IMR-90 (cell line): ENCODE results near the gene LOC101059915.

ENCODE experiments used
- ATAC-seq: fragments of 200-7000 bp; cut with Tn5 transposase; 2 replicates; pipeline ENCODE4 v1.9.1; 2020; ENCODE audit warnings: low read depth, mild to moderate bottlenecking, moderate library complexity
- BruUV-seq: library from RNA; stranded (reverse); fragments of 400-500 nt; replicated peaks from 2 replicates; lab custom pipeline; 2021; lab: Mats Ljungman, UMichigan
- CTCF ChIA-PET: fragments of 300-600 bp; formaldehyde crosslinking; extraction: SDS; loops from one replicate; lab custom pipeline; 2021; ENCODE audit warnings: antibody characterized with exemption; lab: Yijun Ruan, JAX
- POLR2A ChIA-PET: fragments of 300-600 bp; sonication (Branson Sonifier 250); formaldehyde crosslinking; loops from one replicate; lab custom pipeline; 2022; ENCODE audit warnings: antibody characterized with exemption; ENCODE audit not compliant: unreplicated experiment; lab: Charles Lee
- DNase-seq: peaks from one replicate; pipeline ENCODE4 v3.0.0; 2013
- H2AFZ ChIP-seq: replicated peaks from 2 replicates; pipeline ENCODE3; 2013; ENCODE audit warnings: low read length, mild to moderate bottlenecking; ENCODE audit not compliant: poor library complexity
- H2AK5ac ChIP-seq: 2 replicates; pipeline ENCODE4 v1.6.1; 2013; ENCODE audit warnings: low read depth, low read length, inconsistent platforms
- H2AK9ac ChIP-seq: replicated peaks from 2 replicates; pipeline ENCODE3; 2013; ENCODE audit warnings: mild to moderate bottlenecking, low read depth, low read length, moderate library complexity; ENCODE audit not compliant: poor library complexity
- H2BK120ac ChIP-seq: 2 replicates; pipeline ENCODE4 v1.6.1; 2013; ENCODE audit warnings: low read depth, low read length, inconsistent platforms
- H2BK15ac ChIP-seq: 3 replicates; pipeline ENCODE4 v1.6.1; 2013; ENCODE audit warnings: low read depth, low read length, inconsistent platforms
- H2BK20ac ChIP-seq: 2 replicates; pipeline ENCODE4 v1.6.1; 2013; ENCODE audit warnings: low read depth, mild to moderate bottlenecking, inconsistent platforms, low read length, moderate library complexity
- H2BK5ac ChIP-seq: 2 replicates; pipeline ENCODE4 v1.6.1; 2013; ENCODE audit warnings: mild to moderate bottlenecking, low read depth, low read length, inconsistent platforms; ENCODE audit not compliant: poor library complexity, severe bottlenecking
- H3K14ac ChIP-seq: replicated peaks from 2 replicates; pipeline ENCODE4 v1.6.1; 2013; ENCODE audit warnings: low read depth, low read length, inconsistent platforms
- H3K18ac ChIP-seq: 2 replicates; pipeline ENCODE4 v1.6.1; 2013; ENCODE audit warnings: low read depth, low read length, control low read depth
- H3K23ac ChIP-seq: 2 replicates; pipeline ENCODE4 v1.6.1; 2013; ENCODE audit warnings: low read depth, low read length, inconsistent platforms
- H3K27ac ChIP-seq: 2 replicates; pipeline ENCODE4 v1.5.1; 2013; ENCODE audit warnings: mild to moderate bottlenecking, control low read depth, low read length; ENCODE audit not compliant: insufficient read depth
- H3K27me3 ChIP-seq: 2 replicates; pipeline ENCODE4 v1.6.1; 2013; ENCODE audit warnings: low read length; ENCODE audit not compliant: control insufficient read depth, insufficient read depth
- H3K36me3 ChIP-seq: 2 replicates; pipeline ENCODE4 v1.6.1; 2013; ENCODE audit warnings: low read length, mixed read lengths; ENCODE audit not compliant: control insufficient read depth, insufficient read depth
- H3K4ac ChIP-seq: 2 replicates; pipeline ENCODE4 v1.6.1; 2013; ENCODE audit warnings: low read depth, low read length, inconsistent platforms
- H3K4me1 ChIP-seq: 2 replicates; pipeline ENCODE4 v1.6.1; 2013; ENCODE audit warnings: low read length, mixed read lengths; ENCODE audit not compliant: control insufficient read depth, insufficient read depth
- H3K4me2 ChIP-seq: 2 replicates; pipeline ENCODE4 v1.6.1; 2013; ENCODE audit warnings: low read depth, mild to moderate bottlenecking, control low read depth, low read length, moderate library complexity
- H3K4me3 ChIP-seq: 2 replicates; pipeline ENCODE4 v1.5.1; 2013; ENCODE audit warnings: low read depth, mild to moderate bottlenecking, control low read depth, low read length, moderate library complexity; ENCODE audit not compliant: insufficient read depth
- H3K56ac ChIP-seq: 2 replicates; pipeline ENCODE4 v1.6.1; 2013; ENCODE audit warnings: low read length, inconsistent platforms; ENCODE audit not compliant: insufficient read depth; ENCODE audit errors: extremely low read depth
- H3K79me1 ChIP-seq, 2 experiments: 2 replicates each; pipeline ENCODE4 v1.6.1; 2013; ENCODE audit warnings: low read length in 2 of 2, inconsistent platforms in 1 of 2, low read depth in 1 of 2
- H3K9ac ChIP-seq: 2 replicates; pipeline ENCODE4 v1.6.1; 2013; ENCODE audit warnings: low read depth, low read length, control low read depth
- H3K9me1 ChIP-seq: 2 replicates; pipeline ENCODE4 v1.6.1; 2013; ENCODE audit warnings: low read length, inconsistent platforms; ENCODE audit not compliant: insufficient read depth
- H3K9me3 ChIP-seq: 2 replicates; pipeline ENCODE4 v1.6.1; 2013; ENCODE audit warnings: low read length; ENCODE audit not compliant: control insufficient read depth, insufficient read depth
- H4K20me1 ChIP-seq: 2 replicates; pipeline ENCODE4 v1.6.1; 2013; ENCODE audit warnings: low read length, inconsistent platforms; ENCODE audit not compliant: insufficient read depth
- H4K5ac ChIP-seq: 2 replicates; pipeline ENCODE4 v1.6.1; 2013; ENCODE audit warnings: mild to moderate bottlenecking, low read depth, low read length, control low read depth
- H4K8ac ChIP-seq, 2 experiments: 2 replicates each; pipeline ENCODE4 v1.6.1; 2013; ENCODE audit warnings: low read depth in 2 of 2, low read length in 2 of 2, control low read depth in 1 of 2, inconsistent platforms in 1 of 2
- H4K91ac ChIP-seq: 2 replicates; pipeline ENCODE4 v1.6.1; 2013; ENCODE audit warnings: low read depth, low read length, inconsistent platforms; ENCODE audit not compliant: insufficient read depth
- BHLHE40 ChIP-seq: fragments of 150-350 bp; IDR thresholded peaks from 2 replicates; pipeline ENCODE4 v1.6.1; 2016; ENCODE audit warnings: mild to moderate bottlenecking, low read depth, low read length
- CEBPB ChIP-seq: IDR thresholded peaks from 2 replicates; pipeline ENCODE4 v1.6.1; 2012; ENCODE audit warnings: low read depth, low read length, improper control_type of control experiment
- CHD1 ChIP-seq: IDR thresholded peaks from 2 replicates; pipeline ENCODE4 v1.6.1; 2012; ENCODE audit warnings: low read depth, low read length, improper control_type of control experiment
- CTCF ChIP-seq: conservative IDR thresholded peaks from 2 replicates; pipeline ENCODE4 v1.5.1; 2012; ENCODE audit warnings: mild to moderate bottlenecking, low read depth, low read length, improper control_type of control experiment
- MAFK ChIP-seq: IDR thresholded peaks from 2 replicates; pipeline ENCODE4 v1.6.1; 2012; ENCODE audit warnings: low read depth, low read length, improper control_type of control experiment
- MAZ ChIP-seq: IDR thresholded peaks from 2 replicates; pipeline ENCODE4 v1.6.1; 2012; ENCODE audit warnings: low read depth, mild to moderate bottlenecking, low read length, improper control_type of control experiment, moderate library complexity, borderline replicate concordance
- NFE2L2 ChIP-seq: fragments of 150-350 bp; IDR thresholded peaks from 2 replicates; pipeline ENCODE4 v1.6.1; 2016; ENCODE audit warnings: low read depth, mild to moderate bottlenecking, low read length
- POLR2A ChIP-seq: IDR thresholded peaks from 2 replicates; pipeline ENCODE4 v1.6.1; 2012; ENCODE audit warnings: mild to moderate bottlenecking, low read depth, low read length
- RAD21 ChIP-seq: IDR thresholded peaks from 2 replicates; pipeline ENCODE4 v1.6.1; 2012; ENCODE audit warnings: low read length, improper control_type of control experiment
- RCOR1 ChIP-seq: IDR thresholded peaks from 2 replicates; pipeline ENCODE4 v1.6.1; 2012; ENCODE audit warnings: mild to moderate bottlenecking, low read length, improper control_type of control experiment; ENCODE audit not compliant: insufficient replicate concordance
- RFX5 ChIP-seq: IDR thresholded peaks from 2 replicates; pipeline ENCODE4 v1.8.0; 2012; ENCODE audit warnings: low read depth, mild to moderate bottlenecking, low read length, moderate library complexity
- USF2 ChIP-seq: fragments of 150-350 bp; IDR thresholded peaks from 2 replicates; pipeline ENCODE4 v1.6.1; 2017; ENCODE audit warnings: mild to moderate bottlenecking, antibody characterized with exemption, low read length, low read depth
- WGBS, 2 experiments: methylation state at CpG; one replicate each; pipeline versions ENCODE4 v1.1.5 to v1.1.7; 2013; ENCODE audit warnings: missing lambda C conversion rate in 2 of 2; ENCODE audit not compliant: insufficient read length in 1 of 2; ENCODE audit errors: extremely low coverage in 2 of 2; 5-methylcytosine and 5-hydroxymethylcytosine counted together
- dilution Hi-C: fragments of 300-500 bp; cut with HindIII; formaldehyde crosslinking; loops from one replicate; pipeline ENCODE4 v1.14.3; 2018; ENCODE audit warnings: low sequenced_read_pairs; ENCODE audit not compliant: unreplicated experiment
- in situ Hi-C: fragments of 300-500 bp; cut with MboI; formaldehyde crosslinking; loops from 3 replicates; pipeline ENCODE4 v1.14.3; 2019; ENCODE audit warnings: low sequenced_read_pairs, inconsistent platforms, mixed read lengths
- intact Hi-C: fragments of 100-400 bp; cut with micrococcal nuclease; formaldehyde crosslinking; loops from 2 replicates; pipeline ENCODE4 v1.10.0; 2022

Gene LOC101059915

GRCh38 chrX:71619193-71619592 lies 48.2 kb upstream of the LOC101059915 start:
- Histone ChIP-seq H3K18ac (no peak overlapping the region), H3K9me3 (no peaks in the 10 kb centered on the region; the same call in 1 of the 2 replicates), H3K56ac (no peak overlapping the region), H3K9me1 (no peaks in the 10 kb centered on the region), H4K91ac (no peak overlapping the region), H3K27me3 (peaks cover 3% of the 10 kb centered on the region; the same call in 1 of the 2 replicates), H2AFZ (no peak overlapping the region), H3K27ac (no peak overlapping the region), H2AK9ac (no peak overlapping the region), H3K4me1 (no peaks in the 10 kb centered on the region; the same call in 1 of the 2 replicates), H4K8ac (no peak overlapping the region), H3K36me3 (no peaks in the 10 kb centered on the region; the same call in 1 of the 2 replicates), H2BK15ac (no peak overlapping the region), H3K4ac (no peak overlapping the region), H2BK20ac (no peak overlapping the region), H2AK5ac (no peak overlapping the region), H3K9ac (no peak overlapping the region), H2BK120ac (no peak overlapping the region), H2BK5ac (no peak overlapping the region), H4K5ac (no peak overlapping the region), H4K20me1 (no peaks in the 10 kb centered on the region), H3K79me1 (no peaks in the 10 kb centered on the region), H3K23ac (no peak overlapping the region), H3K4me2 (no peak overlapping the region), H3K4me3 (no peak overlapping the region), H3K14ac (no peak overlapping the region)
- ATAC-seq (no peak), DNase-seq (no peak)
- intact Hi-C loops (no loop called here), in situ Hi-C loops (no loop called here), dilution Hi-C loops (no loop called here)
- CTCF ChIA-PET = interaction anchor here (0.9 kb wide), 1 partner anchor 30 kb away, joined by 5 read pairs; no protein-coding TSS in a partner anchor
- TF ChIP-seq MAZ = no peak
- no peak for TF ChIP-seq MAFK
- TF ChIP-seq CHD1 = no peak
- no peak for TF ChIP-seq POLR2A
- TF ChIP-seq USF2 = no peak
- no peak for TF ChIP-seq NFE2L2
- TF ChIP-seq BHLHE40 = no peak
- no peak for TF ChIP-seq CEBPB
- TF ChIP-seq RFX5 = no peak
- no peak for TF ChIP-seq RCOR1
- no peak for TF ChIP-seq RAD21
- no peak for TF ChIP-seq CTCF
- WGBS, 2 experiments = no CpG with 5 or more reads among the region's 8 CpGs
- POLR2A ChIA-PET = no interaction called here
- no TSS peak for BruUV-seq
